NB4 (cell line): Measurements from ENCODE around the gene DMBX1.

Experiments used
- DNase-seq: peaks from one replicate; pipeline ENCODE4 v3.0.0; 2010; ENCODE audit warnings: low read depth
- H3K4me3 ChIP-seq: one replicate; pipeline ENCODE4 v1.5.1; 2011; ENCODE audit warnings: mild to moderate bottlenecking, low read depth, low read length, moderate library complexity
- MYC ChIP-seq: IDR thresholded peaks from 2 replicates; pipeline ENCODE4 v1.6.1; 2011; ENCODE audit warnings: low read depth, low read length
- POLR2A ChIP-seq: IDR thresholded peaks from 2 replicates; pipeline ENCODE4 v1.6.1; 2011; ENCODE audit warnings: mild to moderate bottlenecking; ENCODE audit not compliant: insufficient read length; ENCODE audit errors: extremely low read depth
- TF ChIP-seq, protein P1 (sequence below): IDR thresholded peaks from one replicate; pipeline ENCODE4 v1.5.1; 2012; ENCODE audit warnings: low read depth, low read length
- TF ChIP-seq, protein P2 (sequence below): IDR thresholded peaks from 2 replicates; pipeline ENCODE4 v1.6.1; 2011; ENCODE audit warnings: low read depth, low read length

The DMBX1 gene

DNA sequence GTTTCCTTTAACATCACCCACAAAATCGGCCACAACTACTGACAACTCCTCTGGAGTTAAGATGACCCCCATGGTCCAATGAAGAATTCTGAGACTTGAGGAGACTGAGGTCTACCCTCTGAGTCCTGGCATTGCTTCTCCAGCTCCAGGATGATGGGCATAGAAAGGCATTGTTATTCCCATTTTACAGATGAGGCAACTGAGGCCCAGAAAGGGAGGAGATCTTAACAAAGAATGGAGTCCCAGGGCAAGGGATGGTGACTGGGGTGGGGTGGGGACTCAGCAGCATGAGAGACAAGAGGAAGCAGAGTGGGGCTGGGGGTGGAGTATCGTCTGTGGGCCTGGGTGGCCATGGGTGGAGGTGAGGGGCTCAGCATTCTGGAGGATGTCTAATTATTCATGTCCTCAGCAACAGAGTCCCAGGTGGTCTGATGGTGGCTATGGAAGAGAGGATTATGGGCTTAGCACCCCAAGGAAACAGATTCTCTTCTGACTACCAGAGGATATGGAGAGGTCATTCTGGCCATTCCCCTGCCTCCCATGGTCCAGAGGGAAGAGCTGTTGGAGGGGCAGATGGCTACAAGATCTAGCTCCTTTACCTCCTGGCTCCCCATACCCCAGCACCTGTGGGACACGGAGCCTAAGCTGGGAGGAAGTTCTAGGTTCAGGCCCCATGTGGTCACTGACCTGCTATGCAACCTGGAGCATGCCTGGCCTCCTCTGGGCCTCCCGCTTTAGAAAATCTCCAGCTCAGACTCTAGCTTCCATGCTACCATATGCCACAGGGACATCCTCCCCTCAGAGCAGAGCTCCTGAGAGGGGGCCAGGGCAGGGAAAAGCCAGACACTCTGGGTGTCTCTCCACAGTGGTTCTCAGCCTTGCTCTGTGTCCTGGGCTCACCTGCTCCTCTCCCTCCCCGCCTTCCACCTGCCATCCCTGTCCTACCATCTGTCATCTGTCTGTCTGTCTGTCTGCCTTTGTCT is 37.4 kb upstream of the DMBX1 start:
- H3K4me3 ChIP-seq, result no peak overlapping the region
- DNase-seq, result no peak
- TF ChIP-seq, protein P1, sequence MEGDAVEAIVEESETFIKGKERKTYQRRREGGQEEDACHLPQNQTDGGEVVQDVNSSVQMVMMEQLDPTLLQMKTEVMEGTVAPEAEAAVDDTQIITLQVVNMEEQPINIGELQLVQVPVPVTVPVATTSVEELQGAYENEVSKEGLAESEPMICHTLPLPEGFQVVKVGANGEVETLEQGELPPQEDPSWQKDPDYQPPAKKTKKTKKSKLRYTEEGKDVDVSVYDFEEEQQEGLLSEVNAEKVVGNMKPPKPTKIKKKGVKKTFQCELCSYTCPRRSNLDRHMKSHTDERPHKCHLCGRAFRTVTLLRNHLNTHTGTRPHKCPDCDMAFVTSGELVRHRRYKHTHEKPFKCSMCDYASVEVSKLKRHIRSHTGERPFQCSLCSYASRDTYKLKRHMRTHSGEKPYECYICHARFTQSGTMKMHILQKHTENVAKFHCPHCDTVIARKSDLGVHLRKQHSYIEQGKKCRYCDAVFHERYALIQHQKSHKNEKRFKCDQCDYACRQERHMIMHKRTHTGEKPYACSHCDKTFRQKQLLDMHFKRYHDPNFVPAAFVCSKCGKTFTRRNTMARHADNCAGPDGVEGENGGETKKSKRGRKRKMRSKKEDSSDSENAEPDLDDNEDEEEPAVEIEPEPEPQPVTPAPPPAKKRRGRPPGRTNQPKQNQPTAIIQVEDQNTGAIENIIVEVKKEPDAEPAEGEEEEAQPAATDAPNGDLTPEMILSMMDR, result no peak
- TF ChIP-seq, protein P2, sequence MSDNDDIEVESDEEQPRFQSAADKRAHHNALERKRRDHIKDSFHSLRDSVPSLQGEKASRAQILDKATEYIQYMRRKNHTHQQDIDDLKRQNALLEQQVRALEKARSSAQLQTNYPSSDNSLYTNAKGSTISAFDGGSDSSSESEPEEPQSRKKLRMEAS, result no peak
- TF ChIP-seq MYC, result no peak
- TF ChIP-seq POLR2A, result no peak

DNA sequence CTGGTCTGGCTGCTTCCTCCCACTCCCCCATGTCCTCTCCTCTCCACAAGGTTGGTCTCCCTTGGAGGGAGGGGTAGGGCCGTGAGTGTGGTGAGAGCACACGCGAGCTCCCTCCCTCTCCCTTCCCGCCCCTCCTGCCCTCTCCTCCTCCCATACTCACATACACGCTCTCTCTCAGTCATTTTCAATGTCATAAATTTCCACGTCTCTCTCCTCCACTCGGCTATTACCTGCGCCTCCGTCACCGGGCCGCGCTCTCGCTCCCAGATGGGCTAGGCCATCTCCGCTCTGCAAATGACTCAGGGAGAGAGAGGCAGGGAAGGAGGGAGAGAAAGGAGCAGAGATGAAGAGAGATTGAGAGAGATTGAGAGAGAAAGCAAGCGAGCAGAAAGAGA is 36.7 kb upstream of the DMBX1 start:
- H3K4me3 ChIP-seq, result no peak overlapping the region
- TF ChIP-seq, protein P1, result no peak
- no peak for TF ChIP-seq POLR2A
- TF ChIP-seq, protein P2, result no peak
- TF ChIP-seq MYC, result no peak
- DNase-seq, result no peak

DNA sequence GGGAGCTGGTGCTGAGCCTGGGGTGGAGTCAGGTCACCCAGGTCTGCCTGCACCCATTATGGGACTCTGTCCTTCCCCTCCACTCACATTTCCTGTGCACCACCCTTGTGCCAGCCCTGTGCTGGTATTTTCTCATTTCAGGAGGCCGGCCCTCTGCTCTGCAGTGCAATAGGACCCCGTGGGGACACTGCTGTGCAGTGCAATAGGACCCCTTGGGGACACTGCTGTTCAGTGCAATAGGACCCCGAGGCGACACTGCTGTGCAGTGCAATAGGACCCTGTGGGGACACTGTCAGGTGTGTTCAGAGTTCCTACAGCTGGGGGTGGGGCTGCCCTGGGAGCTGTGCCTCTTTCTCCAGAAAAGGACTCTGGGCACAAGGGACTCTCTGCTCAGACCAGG is 36.2 kb upstream of the DMBX1 start:
- no peak for TF ChIP-seq MYC
- TF ChIP-seq, protein P1, result no peak
- TF ChIP-seq, protein P2, result no peak
- TF ChIP-seq POLR2A, result no peak
- DNase-seq, result no peak
- H3K4me3 ChIP-seq, result no peak overlapping the region

DNA sequence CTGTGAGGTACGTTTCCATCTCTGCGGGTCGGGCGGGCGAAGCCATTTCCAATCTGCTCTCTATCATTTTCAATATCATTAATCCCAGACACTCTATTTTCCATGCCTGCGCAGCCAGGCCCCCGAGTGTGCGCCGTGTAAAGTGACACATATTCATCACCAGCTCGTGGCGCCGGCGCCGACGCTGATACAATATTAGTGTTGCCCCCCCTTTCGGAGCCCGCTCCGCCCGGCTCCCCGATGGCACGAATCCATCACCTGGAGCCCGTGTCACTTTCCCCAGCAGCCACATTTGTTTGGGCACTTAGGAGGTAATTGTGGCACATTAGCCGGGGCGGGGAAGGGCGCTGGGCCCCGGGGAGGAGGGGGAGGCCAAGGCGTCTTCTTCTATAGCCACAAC is 33.7 kb upstream of the DMBX1 start:
- DNase-seq, result no peak
- no peak for TF ChIP-seq MYC

DNA sequence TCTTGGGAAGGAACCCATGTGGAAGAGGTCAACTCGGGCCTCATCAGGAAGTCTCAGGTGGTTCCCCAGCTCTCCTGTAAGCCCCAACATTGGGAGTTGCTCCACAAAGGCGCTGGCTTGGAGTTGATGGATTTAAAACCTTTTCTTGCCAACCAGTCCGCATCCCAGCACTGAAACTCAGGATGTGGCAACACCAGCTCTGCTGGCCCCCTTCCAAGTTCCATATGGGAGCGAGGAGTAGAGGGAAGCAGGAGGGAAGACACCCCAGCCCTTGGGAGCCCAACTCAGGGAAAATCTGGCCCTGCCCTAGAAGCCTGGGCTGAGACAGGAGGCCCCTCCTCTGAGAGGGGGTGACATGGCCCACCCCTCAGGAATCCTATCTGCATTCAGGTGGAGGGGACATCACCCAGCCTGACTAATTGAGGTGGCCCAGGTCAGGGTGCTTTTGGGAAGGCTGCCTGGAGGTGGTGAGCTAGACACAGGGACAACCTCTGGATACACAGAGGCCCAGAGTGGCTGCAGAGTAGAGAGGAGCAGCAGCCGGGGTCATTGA is 33.1 kb upstream of the DMBX1 start:
- TF ChIP-seq, protein P1, result no peak
- TF ChIP-seq POLR2A (no peak), MYC (no peak)
- TF ChIP-seq, protein P2, result no peak
- no peak overlapping the region for H3K4me3 ChIP-seq
- no peak for DNase-seq

More for the DNA sequence above, 33.7 kb upstream of the DMBX1 start:
- no peak overlapping the region for H3K4me3 ChIP-seq

DNA sequence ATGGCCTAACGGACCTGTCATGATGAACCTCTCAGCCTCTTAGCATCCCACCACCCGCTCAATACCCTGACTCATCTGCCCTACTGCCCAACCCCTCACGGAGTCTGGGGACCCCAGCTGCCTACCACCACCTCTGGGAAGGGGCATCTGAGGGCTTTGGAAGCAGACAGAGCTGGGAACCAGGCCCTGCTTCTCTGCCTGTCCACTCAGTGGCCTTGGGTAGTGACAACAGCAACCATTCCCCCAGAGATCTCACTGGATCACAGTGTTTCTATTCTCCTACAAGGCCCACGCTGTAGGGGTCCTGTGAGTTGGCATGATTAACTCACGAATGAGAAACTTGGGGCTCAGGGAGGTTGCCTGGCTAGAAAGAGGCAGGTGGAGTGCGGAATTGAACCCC is 32.5 kb upstream of the DMBX1 start:
- TF ChIP-seq POLR2A, result no peak
- TF ChIP-seq, protein P1, result no peak
- TF ChIP-seq MYC, result no peak
- TF ChIP-seq, protein P2, result no peak
- DNase-seq, result no peak
- H3K4me3 ChIP-seq, result no peak overlapping the region
